GM18870 (cell line): Measurements from ENCODE around the gene TCF25.
"Not testable (repeated sequence)": the region's sequence is repeated elsewhere in the genome, so short reads cannot be mapped to it uniquely, and the experiment has no call there.

Experiments used
- ATAC-seq: cut with Tn5 transposase; IDR thresholded peaks from one replicate; pipeline ENCODE4 v1.9.1; 2021; ENCODE audit warnings: moderate library complexity; ENCODE audit not compliant: unreplicated experiment

Gene TCF25

GRCh38 chr16:89873109-89873971 lies at the start of gene TCF25:
Gene TCF25 (plus strand): TSS chr16:89873592. CDS start chr16:89873668, 76 bp downstream.
- ATAC-seq: no peak

GRCh38 chr16:89823824-89824148 lies 49.6 kb upstream of the TCF25 start:
- ATAC-seq: not testable (repeated sequence)

- ATAC-seq: no peak
Observed at GRCh38 chr16:89826531-89827382, 46.6 kb upstream of the TCF25 start.

GRCh38 chr16:89827383-89828198 lies 45.8 kb upstream of the TCF25 start:
- ATAC-seq: no peak

GRCh38 chr16:89828199-89828869 lies 45.1 kb upstream of the TCF25 start, which contains the start of gene SPIRE2:
Gene SPIRE2 (plus strand): TSS chr16:89828475. CDS start chr16:89828551, 76 bp downstream.
- no peak for ATAC-seq

- no peak for ATAC-seq
Observed at GRCh38 chr16:89828870-89829629, 44.3 kb upstream of the TCF25 start.

GRCh38 chr16:89829630-89830437 lies 43.6 kb upstream of the TCF25 start:
- ATAC-seq: no peak

GRCh38 chr16:89831810-89832328 lies 41.5 kb upstream of the TCF25 start:
- no peak for ATAC-seq

GRCh38 chr16:89833664-89834363 lies 39.6 kb upstream of the TCF25 start:
- not testable (repeated sequence) for ATAC-seq

GRCh38 chr16:89834813-89835363 lies 38.5 kb upstream of the TCF25 start:
- not testable (repeated sequence) for ATAC-seq

GRCh38 chr16:89836484-89836883 lies 36.9 kb upstream of the TCF25 start:
- not testable (repeated sequence) for ATAC-seq

GRCh38 chr16:89837014-89837546 lies 36.3 kb upstream of the TCF25 start:
- no peak for ATAC-seq

- no peak for ATAC-seq
Observed at GRCh38 chr16:89841275-89841674, 32.1 kb upstream of the TCF25 start.

GRCh38 chr16:89842471-89843408 lies 30.7 kb upstream of the TCF25 start:
- no peak for ATAC-seq

- ATAC-seq: no peak
Observed at GRCh38 chr16:89843409-89844350, 29.7 kb upstream of the TCF25 start.
